NK-92 treated with Interleukin-12 subunit alpha and Interleukin-12 subunit beta, amount 100 ng/mL, for 24 hours (cell line): ENCODE data around the gene ADI1.

Experiments used
- DNase-seq: peaks from one replicate; lab custom pipeline; 2025; lab: John Stamatoyannopoulos, UW

ADI1 gene, protein sequence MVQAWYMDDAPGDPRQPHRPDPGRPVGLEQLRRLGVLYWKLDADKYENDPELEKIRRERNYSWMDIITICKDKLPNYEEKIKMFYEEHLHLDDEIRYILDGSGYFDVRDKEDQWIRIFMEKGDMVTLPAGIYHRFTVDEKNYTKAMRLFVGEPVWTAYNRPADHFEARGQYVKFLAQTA

DNA sequence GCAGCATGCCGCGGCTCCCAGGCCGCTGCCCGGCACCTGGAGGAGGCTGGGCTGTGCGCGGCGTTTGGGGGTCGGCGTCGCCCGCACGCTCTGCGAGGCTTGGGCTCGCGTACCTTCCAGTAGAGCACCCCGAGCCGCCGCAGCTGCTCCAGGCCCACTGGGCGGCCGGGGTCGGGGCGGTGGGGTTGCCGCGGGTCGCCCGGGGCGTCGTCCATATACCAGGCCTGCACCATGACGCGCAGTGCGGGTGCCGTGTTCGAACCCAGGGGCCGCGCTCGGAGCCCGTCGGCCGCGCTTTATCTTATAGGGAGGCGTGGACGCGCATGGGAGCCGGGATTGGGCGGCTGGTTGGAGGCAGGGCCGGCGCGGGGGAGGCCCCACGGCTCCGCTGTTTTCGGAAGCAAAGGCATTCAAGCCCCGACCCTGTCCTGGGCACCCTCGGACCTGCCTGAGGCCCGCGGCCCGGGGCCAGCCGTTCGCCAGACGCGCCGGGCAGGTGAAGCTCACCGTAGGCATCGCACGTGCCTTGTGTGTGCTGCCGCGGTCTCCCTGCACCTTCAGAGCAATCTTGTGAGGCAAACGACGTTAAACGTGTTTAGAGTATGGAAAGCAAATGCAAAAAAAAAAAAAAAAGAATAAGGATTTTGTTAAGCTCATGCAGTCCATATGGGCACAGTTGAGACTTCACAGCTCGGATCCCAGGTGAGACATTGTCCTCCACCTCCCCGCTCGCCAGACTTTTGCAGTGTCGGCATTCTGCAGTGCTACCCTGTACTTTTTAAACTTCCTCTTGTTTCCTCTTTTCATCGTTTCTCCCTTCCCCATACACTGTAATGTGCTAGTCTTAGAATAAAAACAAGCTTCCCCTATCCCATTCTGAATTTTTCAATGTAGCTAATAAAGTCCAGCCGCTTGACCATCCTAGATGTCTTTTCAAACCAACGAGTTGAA, at the start of gene ADI1:
TSS of gene ADI1 (minus strand) at position 277 of the 951 bp plus-strand sequence. CDS start at position 233, 44 bp downstream.
- peak; percentile 68 for DNase-seq

GRCh38 chr2:3566806-3567205, 47.5 kb upstream of the ADI1 start:
- no peak for DNase-seq

GRCh38 chr2:3565117-3565516, 45.8 kb upstream of the ADI1 start:
- DNase-seq: no peak

GRCh38 chr2:3563521-3563976, 44.2 kb upstream of the ADI1 start:
- DNase-seq: no peak

- DNase-seq: peak; percentile 92
Observed at GRCh38 chr2:3558205-3559014, 39.1 kb upstream of the ADI1 start, which contains the start of gene RNASEH1. RNASEH1 (minus strand) TSS chr2:3558333; CDS start chr2:3558260, 73 bp downstream.

DNA sequence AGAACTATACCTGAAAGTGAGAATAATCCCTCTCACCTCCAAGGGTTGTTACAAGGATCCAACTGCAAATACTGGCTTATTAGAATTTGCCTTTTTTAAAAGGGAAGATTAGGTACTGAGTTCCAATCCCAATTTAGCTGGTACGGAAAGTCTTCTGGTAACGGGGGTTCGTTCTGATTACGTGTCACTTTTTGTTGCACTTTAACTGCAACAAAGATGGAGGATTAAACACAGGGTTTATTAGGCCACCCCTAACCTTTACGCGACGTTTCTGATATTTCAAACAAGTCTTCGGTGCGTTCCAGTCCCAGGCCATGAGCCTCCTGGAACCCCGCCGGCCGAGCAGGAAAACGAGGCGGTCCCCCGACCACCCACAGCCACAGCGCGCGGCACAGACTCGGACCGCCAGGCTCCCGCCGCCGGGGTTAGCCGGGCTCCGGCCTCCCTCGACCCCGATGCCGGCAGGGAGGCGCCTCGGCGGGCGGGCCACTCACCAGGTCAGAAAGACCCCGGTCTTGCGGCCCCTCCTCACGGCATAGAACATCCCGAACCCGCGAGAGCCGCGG, 38.4 kb upstream of the ADI1 start:
- no peak for DNase-seq

GRCh38 chr2:3553946-3554345, 34.6 kb upstream of the ADI1 start:
- no peak for DNase-seq

GRCh38 chr2:3547915-3548314, 28.6 kb upstream of the ADI1 start:
- DNase-seq: no peak

DNA sequence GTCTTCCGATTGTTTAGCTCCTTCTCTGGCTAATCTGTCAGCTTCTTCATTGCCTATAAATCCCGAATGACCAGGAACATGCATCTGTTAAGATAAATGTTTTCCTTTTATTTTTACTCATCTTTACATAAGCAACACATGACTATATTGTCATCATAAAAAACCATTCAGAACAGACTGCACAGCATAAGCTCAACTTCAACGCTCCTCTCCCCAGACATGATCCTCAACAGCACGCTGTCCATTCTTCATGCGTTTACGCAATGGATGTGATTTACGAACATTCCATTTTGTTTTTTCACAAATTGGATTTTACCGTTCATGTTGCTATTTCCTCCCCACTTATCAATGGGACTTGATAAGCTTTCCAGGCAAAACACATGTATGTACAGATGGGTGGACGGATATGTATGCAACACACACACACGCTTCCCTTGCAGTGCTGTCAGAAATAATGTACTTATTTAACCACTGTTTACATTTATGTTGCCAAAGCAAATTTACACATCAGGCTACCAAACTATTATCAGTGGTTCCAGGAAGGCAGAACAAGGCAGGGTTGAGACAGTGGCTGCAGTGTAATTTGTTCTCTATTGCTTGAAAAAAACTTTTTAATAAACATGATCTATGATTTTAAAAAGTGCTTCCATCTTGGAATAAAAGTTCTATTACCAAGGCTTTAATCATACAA, 26.6 kb upstream of the ADI1 start:
- DNase-seq: no peak

- no peak for DNase-seq
Observed at GRCh38 chr2:3543023-3543683, 23.8 kb upstream of the ADI1 start.

DNA sequence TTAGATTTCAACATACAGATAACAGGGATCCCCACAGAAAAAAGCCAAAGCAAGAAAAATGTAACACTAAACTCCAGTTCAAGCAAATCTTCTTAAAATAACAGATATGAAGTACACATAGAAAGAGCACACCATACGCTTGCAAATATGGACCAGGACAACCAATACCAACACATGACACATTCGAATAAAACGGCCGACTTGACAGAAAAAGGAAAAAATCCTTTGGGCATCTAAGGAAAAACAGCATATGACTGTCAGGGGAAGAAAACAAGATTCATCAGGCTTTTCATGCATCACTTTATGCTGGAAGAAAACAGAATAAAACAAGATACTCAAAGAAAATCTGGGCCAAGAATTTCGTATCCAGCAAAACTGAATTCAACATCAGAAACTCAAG, 22.8 kb upstream of the ADI1 start:
- DNase-seq: no peak

- DNase-seq: no peak
Observed at GRCh38 chr2:3539836-3540235, 20.5 kb upstream of the ADI1 start.

- no peak for DNase-seq
Observed at GRCh38 chr2:3536682-3537632, 17.6 kb upstream of the ADI1 start.

DNA sequence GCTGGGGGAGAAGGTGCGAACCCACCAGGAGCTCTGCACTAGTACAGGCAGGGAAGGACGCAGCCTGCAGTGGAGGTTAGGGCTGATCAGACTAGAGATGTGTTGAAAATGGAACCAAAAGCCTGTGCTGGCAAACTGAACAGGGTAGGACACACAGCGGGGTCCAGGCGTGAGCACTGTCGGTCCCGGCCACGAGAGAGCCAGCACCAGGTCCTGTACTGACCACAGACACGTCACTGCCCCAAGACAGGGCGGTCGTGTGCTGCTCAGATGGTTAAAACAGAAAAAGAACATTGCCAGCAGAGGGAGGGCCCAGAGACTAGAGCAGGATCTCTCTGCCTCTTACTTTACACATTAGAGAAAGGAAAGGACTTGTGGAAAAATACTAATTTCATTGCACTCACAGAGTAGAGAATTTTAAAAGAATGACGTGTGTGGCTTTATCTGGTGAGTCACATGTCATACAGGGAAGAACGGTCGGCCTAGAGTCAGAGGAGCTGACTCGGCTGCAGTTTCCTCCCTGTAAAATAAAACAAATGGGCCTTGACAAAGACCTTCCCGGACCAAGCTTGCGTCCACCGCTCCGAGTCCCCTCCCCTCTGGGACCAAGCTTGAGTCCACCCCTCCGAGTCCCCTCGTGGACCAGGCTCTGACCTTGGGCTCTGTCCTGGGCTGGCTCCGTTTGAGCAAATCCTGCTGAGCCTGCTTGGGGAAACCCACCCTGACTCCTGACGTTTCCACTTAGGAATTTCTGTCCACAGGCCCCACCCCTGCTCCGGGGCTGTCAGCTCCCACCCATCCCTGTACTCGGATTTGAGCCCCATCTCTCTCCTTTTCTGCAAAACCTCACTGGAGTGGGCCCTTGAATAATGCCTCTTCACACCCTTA, 16.7 kb upstream of the ADI1 start:
- no peak for DNase-seq

DNA sequence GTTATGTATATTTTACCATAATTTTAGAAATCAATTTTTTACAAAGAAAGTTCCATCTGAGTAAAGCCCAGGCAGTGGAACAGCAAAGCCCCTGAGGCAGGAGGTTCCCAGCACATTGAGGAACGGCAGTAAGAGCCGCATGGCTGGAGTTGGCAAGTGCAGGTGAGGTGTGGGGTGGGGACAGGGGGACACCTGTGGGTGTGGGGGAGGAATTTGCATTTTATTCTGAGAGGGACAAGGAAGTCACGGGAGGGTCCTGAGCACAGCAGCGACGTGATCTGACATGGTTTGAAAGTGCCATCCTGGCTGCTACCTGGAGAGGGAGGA, 16.1 kb upstream of the ADI1 start:
- DNase-seq: no peak

DNA sequence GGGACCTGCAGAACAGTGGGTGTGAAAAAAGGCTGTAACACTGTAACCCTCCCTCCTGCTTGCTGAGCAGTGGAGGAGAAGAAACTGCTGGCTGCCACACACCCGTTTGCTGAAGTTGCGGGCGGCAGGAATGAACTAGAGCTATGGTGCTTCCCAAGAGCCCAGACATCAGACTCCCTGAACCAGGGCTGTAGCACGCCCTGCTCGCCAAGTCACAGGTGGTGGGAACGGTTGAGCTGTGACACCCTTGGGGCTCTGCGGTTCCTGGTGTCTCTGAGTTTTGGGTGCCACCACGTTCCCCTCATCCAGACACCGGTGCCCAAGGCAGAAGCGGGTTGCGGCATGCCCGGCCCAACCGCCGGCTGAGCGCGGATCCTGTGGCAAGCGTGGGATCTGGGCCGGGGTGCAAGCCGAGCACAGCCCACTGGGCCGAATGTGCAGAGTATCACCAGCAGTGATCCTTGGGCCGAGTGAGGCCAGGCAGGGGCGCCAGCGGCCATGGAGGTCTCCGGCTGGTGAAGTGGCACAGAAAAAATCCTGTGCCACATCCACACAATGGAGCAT, 15.0 kb upstream of the ADI1 start:
- DNase-seq: no peak

GRCh38 chr2:3533836-3534235, 14.5 kb upstream of the ADI1 start:
- DNase-seq: no peak

DNA sequence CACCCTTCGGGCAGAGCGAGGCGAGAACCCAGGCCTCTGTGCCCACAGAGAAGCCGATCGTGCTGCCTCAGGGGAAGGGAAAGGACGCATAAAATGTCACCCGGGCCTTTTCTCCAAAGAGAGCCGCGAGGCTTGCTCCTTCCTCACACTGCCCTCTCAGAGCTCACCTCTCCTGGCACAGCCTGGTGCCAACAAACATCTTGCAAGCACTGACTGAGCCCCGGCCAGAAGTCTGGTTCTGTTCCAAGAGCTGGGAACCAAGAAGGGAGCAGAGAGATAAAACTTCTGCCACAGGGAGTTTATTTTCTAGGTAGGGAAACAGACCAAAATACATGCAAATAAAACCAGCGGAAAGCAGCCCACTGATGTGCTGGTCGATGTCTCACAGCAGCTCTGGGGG, 13.6 kb upstream of the ADI1 start:
- DNase-seq: no peak
